Naive B cell (primary cell): ENCODE data around the gene LRRC31. TPM values are rescaled to one million over a fixed set of nuclear protein-coding genes. Genes with fewer than 3 reads are reported as not detected.

Source experiments
- ATAC-seq, 2 donors: fragments of 150-1000 bp; cut with Tn5 transposase; 2 replicates each; pipeline ENCODE4 v1.10.0; 2021; ENCODE audit warnings: low read depth in 2 of 2, mild to moderate bottlenecking in 2 of 2, moderate library complexity in 2 of 2
- DNase-seq: peaks from one replicate; pipeline ENCODE4 v3.0.0; 2022
- H3K27ac Mint-ChIP-seq, 6 donors: one replicate each; pipeline ENCODE4 v1.8.0; 2020 to 2022; ENCODE audit warnings: mild to moderate bottlenecking in 6 of 6, mixed read lengths in 6 of 6, moderate library complexity in 5 of 6, inconsistent platforms in 2 of 6
- H3K27me3 Mint-ChIP-seq, 3 donors: one replicate each; pipeline ENCODE4 v1.8.0; 2021 to 2022; ENCODE audit warnings: mixed read lengths in 3 of 3, mild to moderate bottlenecking in 1 of 3
- H3K36me3 Mint-ChIP-seq, 2 donors: one replicate each; pipeline ENCODE4 v1.8.0; 2020 to 2022; ENCODE audit warnings: mixed read lengths in 2 of 2, inconsistent platforms in 1 of 2, mild to moderate bottlenecking in 1 of 2
- H3K4me1 Mint-ChIP-seq, 3 donors: one replicate each; pipeline ENCODE4 v1.8.0; 2020 to 2022; ENCODE audit warnings: mixed read lengths in 3 of 3, inconsistent platforms in 1 of 3, mild to moderate bottlenecking in 1 of 3, moderate library complexity in 1 of 3
- H3K4me3 Mint-ChIP-seq, 8 donors: one replicate each; pipeline ENCODE4 v1.8.0; 2020 to 2022; ENCODE audit warnings: mild to moderate bottlenecking in 8 of 8, mixed read lengths in 8 of 8, moderate library complexity in 8 of 8, inconsistent platforms in 2 of 8
- H3K9me3 Mint-ChIP-seq, 7 donors: one replicate each; pipeline ENCODE4 v1.8.0; 2020 to 2022; ENCODE audit warnings: mixed read lengths in 7 of 7, mild to moderate bottlenecking in 5 of 7, inconsistent platforms in 2 of 7, moderate library complexity in 1 of 7
- polyA plus RNA-seq, 6 donors: library from polyadenylated mRNA; unstranded; fragments of 300-500 nt; fragmentation: Illumina TruSeq; gene quantifications; one replicate each; pipeline ENCODE4 v1.2.3, GENCODE V29; 2021; ENCODE audit warnings: low read depth in 6 of 6

Gene LRRC31
- polyA plus RNA-seq = not detected

DNA sequence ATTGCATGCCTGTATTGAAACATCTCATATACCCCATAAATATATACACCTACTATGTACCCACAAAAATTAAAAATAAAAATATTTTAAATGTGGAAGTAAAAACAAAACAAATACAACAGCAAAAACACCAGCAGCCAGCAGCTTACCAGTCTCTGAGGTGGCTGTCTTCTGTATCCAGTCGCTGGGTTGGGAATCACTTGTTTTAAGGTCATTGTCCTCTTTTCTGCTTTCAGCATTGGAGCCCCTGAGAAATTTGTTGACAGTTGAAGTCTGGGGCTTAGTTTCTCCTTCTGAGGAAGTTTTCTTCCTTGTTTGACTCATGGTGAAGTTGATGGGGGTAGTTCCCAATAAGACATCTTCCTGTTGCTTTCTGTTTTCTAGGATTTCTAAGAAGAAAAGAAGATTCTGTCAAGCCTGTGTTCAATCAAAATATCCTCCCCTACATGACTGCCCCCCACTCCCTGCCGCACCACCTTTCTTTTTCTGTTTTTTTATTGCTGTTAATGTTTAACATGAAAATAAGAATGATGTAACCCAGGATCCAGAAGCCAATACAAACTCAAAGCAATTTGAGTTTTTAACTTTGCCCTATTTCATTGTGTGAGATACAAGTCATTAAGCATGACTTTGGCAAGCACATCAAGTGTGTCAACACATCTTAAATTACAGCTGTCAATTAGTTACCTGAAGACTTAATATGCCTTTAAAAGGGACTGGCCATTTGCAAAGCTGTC lies at the start of gene LRRC31:
TSS of gene LRRC31 (minus strand) at position 452 of the 737 bp plus-strand sequence. CDS start at position 324, 128 bp downstream.
- no peaks in the 10 kb centered on the region for H3K27me3 Mint-ChIP-seq
- DNase-seq (no peak), ATAC-seq (no peak)
- no peaks in the 10 kb centered on the region for H3K36me3 Mint-ChIP-seq
- H3K4me1 Mint-ChIP-seq = peaks cover 23 to 34% (median 33%) of the 10 kb centered on the region in 3 donors
- H3K9me3 Mint-ChIP-seq = peaks cover 0 to 2% (median 0%) of the 10 kb centered on the region in 7 donors
- H3K27ac Mint-ChIP-seq = peak within 1 kb of the TSS in 5 of 6 donors; percentile 39 to 86 (median 70)
- H3K4me3 Mint-ChIP-seq = no peak within 1 kb of the TSS

- Mint-ChIP-seq H3K27ac (no peak overlapping the region), H3K4me1 (peaks cover 0 to 10% (median 4%) of the 10 kb centered on the region in 3 donors), H3K4me3 (no peak overlapping the region), H3K36me3 (no peaks in the 10 kb centered on the region), H3K27me3 (no peaks in the 10 kb centered on the region), H3K9me3 (no peaks in the 10 kb centered on the region)
- ATAC-seq = no peak
- DNase-seq = no peak
Observed at GRCh38 chr3:169914321-169914720, 44.6 kb upstream of the LRRC31 start.

DNA sequence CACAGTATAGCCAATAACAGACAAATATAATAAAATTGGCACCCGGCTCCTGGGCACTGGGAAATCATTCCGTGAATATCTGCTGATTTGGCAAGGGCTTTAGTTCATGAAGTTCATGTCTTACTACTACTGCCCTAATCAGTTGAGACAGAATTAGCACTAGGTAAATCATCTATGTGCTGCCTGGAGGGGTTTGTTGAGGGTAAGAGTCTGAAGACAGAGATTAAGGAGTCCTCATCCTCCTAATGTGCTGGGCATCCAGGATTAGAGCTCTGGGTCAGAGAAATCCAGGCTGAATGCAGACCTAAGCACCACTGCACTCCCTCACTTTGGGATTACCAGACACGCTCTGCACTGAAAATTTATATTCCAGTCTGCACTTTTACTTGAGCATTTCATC lies 43.6 kb upstream of the LRRC31 start:
- DNase-seq (no peak), ATAC-seq (no peak)
- no peaks in the 10 kb centered on the region for H3K9me3 Mint-ChIP-seq
- no peaks in the 10 kb centered on the region for H3K36me3 Mint-ChIP-seq
- H3K27ac Mint-ChIP-seq = no peak overlapping the region
- H3K4me1 Mint-ChIP-seq = peaks cover 0 to 10% (median 4%) of the 10 kb centered on the region in 3 donors
- H3K4me3 Mint-ChIP-seq = no peak overlapping the region
- no peaks in the 10 kb centered on the region for H3K27me3 Mint-ChIP-seq

DNA sequence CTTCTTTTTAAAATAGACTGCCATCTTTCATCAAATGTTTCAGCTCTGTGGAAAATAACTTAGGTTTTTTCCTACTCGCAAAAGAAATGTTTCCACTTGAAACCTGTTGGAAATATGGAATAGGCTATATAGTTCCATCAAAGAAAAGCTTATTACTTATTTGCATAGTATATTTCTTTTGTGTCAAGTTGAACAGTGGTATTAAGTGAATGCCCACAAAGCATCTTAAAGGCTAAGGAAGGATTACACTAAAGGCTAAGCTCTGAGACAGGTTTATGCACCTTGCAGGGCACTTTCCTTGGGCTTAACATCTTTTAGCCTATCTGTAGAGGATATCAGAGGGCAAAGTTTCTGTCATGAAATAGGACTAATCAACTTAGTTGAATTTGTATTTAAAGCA lies 41.5 kb upstream of the LRRC31 start, which contains the start of gene SAMD7:
TSS of gene SAMD7 (plus strand) at position 301 of the 400 bp plus-strand sequence. CDS start 7,927 bp downstream, outside the sequence.
- H3K27me3 Mint-ChIP-seq = no peaks in the 10 kb centered on the region
- H3K9me3 Mint-ChIP-seq = no peaks in the 10 kb centered on the region
- no peak for DNase-seq
- no peaks in the 10 kb centered on the region for H3K36me3 Mint-ChIP-seq
- peak within 1 kb of the TSS in 1 of 6 donors; percentile 20 for H3K27ac Mint-ChIP-seq
- ATAC-seq = no peak
- H3K4me1 Mint-ChIP-seq = peaks cover 0 to 10% (median 4%) of the 10 kb centered on the region in 3 donors
- H3K4me3 Mint-ChIP-seq = no peak within 1 kb of the TSS

DNA sequence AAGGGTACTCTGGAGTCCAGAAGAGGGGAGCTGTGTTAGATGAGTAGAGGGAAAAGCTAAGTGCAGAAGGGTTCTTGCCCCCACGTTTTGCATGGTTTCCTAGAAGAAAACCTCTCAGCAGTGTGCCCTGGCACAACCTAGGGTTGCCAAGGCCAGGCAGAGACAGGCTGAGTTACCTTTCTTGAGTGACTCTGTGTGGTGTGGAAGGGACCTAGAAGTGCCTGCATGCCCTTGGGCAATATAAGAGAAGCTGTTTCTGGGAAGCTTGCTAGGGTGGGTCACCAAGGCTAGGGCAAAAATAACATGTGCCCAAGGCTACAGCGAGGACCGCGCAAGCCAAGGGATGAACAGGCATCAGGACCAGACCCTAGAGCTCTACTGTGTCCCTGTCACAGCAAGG lies 38.2 kb upstream of the LRRC31 start:
- Mint-ChIP-seq H3K27ac (peak overlapping the region in 1 of 6 donors; percentile 51), H3K27me3 (no peaks in the 10 kb centered on the region), H3K4me3 (peak overlapping the region in 1 of 8 donors; percentile 35), H3K36me3 (no peaks in the 10 kb centered on the region), H3K4me1 (no peaks in the 10 kb centered on the region), H3K9me3 (peaks cover 0 to 7% (median under 1%) of the 10 kb centered on the region in 7 donors)
- ATAC-seq (no peak), DNase-seq (no peak)

- Mint-ChIP-seq H3K9me3 (peaks cover 0 to 10% (median 2%) of the 10 kb centered on the region in 7 donors), H3K27me3 (no peaks in the 10 kb centered on the region), H3K4me1 (no peaks in the 10 kb centered on the region), H3K27ac (peak overlapping the region in 1 of 6 donors; percentile 51), H3K36me3 (no peaks in the 10 kb centered on the region), H3K4me3 (peak overlapping the region in 1 of 8 donors; percentile 35)
- ATAC-seq (no peak), DNase-seq (no peak)
Observed at GRCh38 chr3:169907476-169907875, 37.7 kb upstream of the LRRC31 start.

DNA sequence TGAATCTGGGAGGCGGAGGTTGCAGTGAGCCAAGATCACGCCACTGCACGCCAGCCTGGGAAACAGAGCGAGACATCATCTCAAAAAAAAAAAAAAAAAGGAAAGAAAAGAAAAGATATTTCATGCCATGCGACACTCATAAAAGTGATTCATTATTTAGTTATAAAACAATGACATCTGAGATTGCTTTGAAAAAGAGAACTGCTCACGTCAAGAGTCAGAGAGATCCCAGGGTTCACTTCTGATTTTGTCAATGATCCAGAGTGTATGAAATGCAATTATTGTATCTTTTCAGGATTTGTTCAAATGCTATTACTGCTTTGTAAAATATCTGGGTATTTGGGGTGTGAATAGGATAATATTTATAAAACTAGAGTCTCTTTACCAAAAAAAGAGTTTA lies 35.7 kb upstream of the LRRC31 start:
- H3K4me3 Mint-ChIP-seq = no peak overlapping the region
- DNase-seq (no peak), ATAC-seq (no peak)
- peaks cover 0 to 27% (median 17%) of the 10 kb centered on the region in 7 donors for H3K9me3 Mint-ChIP-seq
- no peak overlapping the region for H3K27ac Mint-ChIP-seq
- H3K36me3 Mint-ChIP-seq = peaks cover 0 to 11% of the 10 kb centered on the region in 2 donors
- no peaks in the 10 kb centered on the region for H3K27me3 Mint-ChIP-seq
- H3K4me1 Mint-ChIP-seq = no peaks in the 10 kb centered on the region

DNA sequence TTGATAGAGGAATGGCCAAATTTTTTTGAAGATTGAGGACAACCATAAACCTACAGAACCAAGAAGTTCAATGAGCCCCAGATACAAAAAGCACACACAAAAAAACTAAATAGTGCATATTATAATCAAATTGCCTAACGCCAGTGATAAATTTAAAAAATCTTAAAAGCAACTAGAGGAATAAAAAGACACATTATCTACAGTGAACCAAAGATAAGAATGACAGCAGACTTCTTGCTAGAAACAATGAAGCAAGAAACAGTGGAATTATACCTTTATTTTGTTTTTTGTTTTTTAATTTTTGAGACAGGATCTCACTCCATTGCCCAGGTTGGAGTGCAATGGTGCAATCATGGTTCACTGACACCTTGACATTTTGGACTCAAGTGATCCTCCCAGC lies 31.7 kb upstream of the LRRC31 start:
- no peaks in the 10 kb centered on the region for H3K27me3 Mint-ChIP-seq
- ATAC-seq (no peak), DNase-seq (no peak)
- H3K4me1 Mint-ChIP-seq = no peaks in the 10 kb centered on the region
- peaks cover 4 to 22% of the 10 kb centered on the region in 2 donors for H3K36me3 Mint-ChIP-seq
- H3K9me3 Mint-ChIP-seq = peaks cover 0 to 34% (median 25%) of the 10 kb centered on the region in 7 donors
- H3K27ac Mint-ChIP-seq = no peak overlapping the region
- H3K4me3 Mint-ChIP-seq = no peak overlapping the region

- H3K4me1 Mint-ChIP-seq = peaks cover 0 to 2% (median 0%) of the 10 kb centered on the region in 3 donors
- peaks cover 4 to 22% of the 10 kb centered on the region in 2 donors for H3K36me3 Mint-ChIP-seq
- H3K27ac Mint-ChIP-seq = no peak overlapping the region
- H3K9me3 Mint-ChIP-seq = peaks cover 0 to 25% (median 19%) of the 10 kb centered on the region in 7 donors
- H3K4me3 Mint-ChIP-seq = no peak overlapping the region
- no peak for ATAC-seq
- H3K27me3 Mint-ChIP-seq = no peaks in the 10 kb centered on the region
- no peak for DNase-seq
Observed at GRCh38 chr3:169897284-169897683, 27.5 kb upstream of the LRRC31 start.

GRCh38 chr3:169895072-169895471 lies 25.3 kb upstream of the LRRC31 start:
- Mint-ChIP-seq H3K36me3 (peaks cover 4 to 8% of the 10 kb centered on the region in 2 donors), H3K27me3 (no peaks in the 10 kb centered on the region), H3K9me3 (peaks cover 0 to 6% (median 3%) of the 10 kb centered on the region in 7 donors), H3K27ac (no peak overlapping the region), H3K4me1 (peaks cover 0 to 2% (median 0%) of the 10 kb centered on the region in 3 donors), H3K4me3 (no peak overlapping the region)
- ATAC-seq = no peak
- DNase-seq = no peak

- H3K9me3 Mint-ChIP-seq = peaks cover 0 to under 1% (median 0%) of the 10 kb centered on the region in 7 donors
- H3K4me3 Mint-ChIP-seq = no peak overlapping the region
- ATAC-seq = no peak
- no peak for DNase-seq
- H3K4me1 Mint-ChIP-seq = peaks cover 0 to 2% (median 0%) of the 10 kb centered on the region in 3 donors
- H3K27ac Mint-ChIP-seq = no peak overlapping the region
- H3K36me3 Mint-ChIP-seq = peaks cover under 1 to 2% of the 10 kb centered on the region in 2 donors
- H3K27me3 Mint-ChIP-seq = no peaks in the 10 kb centered on the region
Observed at GRCh38 chr3:169894110-169894509, 24.4 kb upstream of the LRRC31 start.

- no peak for ATAC-seq
- H3K4me1 Mint-ChIP-seq = peaks cover 0 to 2% (median 0%) of the 10 kb centered on the region in 3 donors
Observed at GRCh38 chr3:169891886-169892285, 22.2 kb upstream of the LRRC31 start.

DNA sequence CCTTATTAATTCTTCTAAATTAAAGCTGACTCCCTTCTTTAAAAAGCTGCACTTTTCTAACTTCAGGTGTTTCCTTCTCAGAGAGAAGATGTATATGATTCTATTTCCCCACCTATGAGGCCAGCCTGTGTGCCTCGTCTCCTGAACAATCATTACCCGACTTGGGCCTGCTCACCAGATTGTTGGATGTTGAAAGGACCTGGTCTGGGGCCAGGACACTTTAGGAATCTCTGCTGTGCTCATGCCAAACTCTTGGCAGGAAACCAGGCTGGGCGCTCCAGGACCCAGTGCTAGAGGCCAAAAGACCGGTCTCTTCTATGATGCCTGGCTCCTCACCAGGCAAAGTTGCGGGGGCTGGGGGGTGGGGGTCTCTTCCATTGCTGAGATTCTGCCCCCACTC lies 16.9 kb upstream of the LRRC31 start:
- DNase-seq (no peak), ATAC-seq (no peak)
- Mint-ChIP-seq H3K36me3 (no peaks in the 10 kb centered on the region), H3K9me3 (no peaks in the 10 kb centered on the region), H3K27me3 (no peaks in the 10 kb centered on the region), H3K27ac (no peak overlapping the region), H3K4me1 (peaks cover 0 to 8% (median 2%) of the 10 kb centered on the region in 3 donors), H3K4me3 (peak overlapping the region in 1 of 8 donors; percentile 35)

More at GRCh38 chr3:169891886-169892285, 22.2 kb upstream of the LRRC31 start:
- DNase-seq = no peak
- no peaks in the 10 kb centered on the region for H3K9me3 Mint-ChIP-seq
- no peak overlapping the region for H3K4me3 Mint-ChIP-seq
- H3K36me3 Mint-ChIP-seq = no peaks in the 10 kb centered on the region
- no peaks in the 10 kb centered on the region for H3K27me3 Mint-ChIP-seq
- H3K27ac Mint-ChIP-seq = peak overlapping the region in 2 of 6 donors; percentile 15
